MV-4-11 (cell line): ENCODE data around the gene SYP.

Experiments
- DNase-seq: peaks from one replicate; lab custom pipeline; 2025; lab: John Stamatoyannopoulos, UW

Gene SYP

DNA sequence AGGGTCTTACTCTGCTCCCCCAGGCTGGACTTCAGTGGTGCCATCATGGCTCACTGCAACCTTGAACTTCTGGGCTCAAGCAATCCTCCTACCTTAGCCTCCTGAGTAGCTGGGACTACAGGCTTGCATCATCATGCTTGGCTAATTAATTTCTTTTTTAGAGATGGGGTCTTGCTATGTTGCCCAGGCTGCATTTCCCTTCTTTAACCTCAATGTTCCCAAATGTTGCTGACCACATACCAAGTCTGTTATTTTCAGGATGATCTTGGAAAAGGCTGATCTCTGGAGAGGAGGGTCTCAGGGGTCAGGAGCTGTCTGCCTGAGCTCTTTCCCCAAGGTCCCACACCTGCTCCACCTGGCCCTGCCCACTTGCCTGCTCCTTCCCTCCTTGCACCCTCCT is 20.1 kb upstream of the SYP start:
- no peak for DNase-seq

DNA sequence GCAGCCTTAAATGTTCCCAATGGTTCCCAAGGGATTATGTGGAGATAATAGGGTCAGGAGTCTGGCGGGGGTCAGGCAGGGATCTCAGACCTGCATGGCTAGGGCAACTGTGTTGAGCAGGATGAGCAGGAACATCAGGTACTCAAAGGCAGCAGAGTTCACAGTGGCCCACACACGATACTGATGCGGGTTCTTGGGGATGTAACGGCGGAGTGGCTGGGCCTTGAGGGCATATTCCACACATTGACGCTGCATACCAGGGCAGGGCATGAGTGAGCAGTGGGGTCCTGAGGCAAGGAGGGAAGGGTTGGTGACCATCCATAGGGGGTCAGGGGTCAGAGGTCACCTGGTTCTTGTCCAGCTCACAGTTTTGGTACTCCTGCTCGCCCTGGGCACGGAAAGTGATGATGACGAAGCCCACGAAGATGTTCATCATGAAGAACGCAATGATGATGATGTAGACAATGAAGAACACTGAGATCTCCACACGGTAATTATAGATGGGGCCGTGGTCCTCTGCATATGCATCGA is 15.1 kb upstream of the SYP start:
- DNase-seq, result no peak

DNA sequence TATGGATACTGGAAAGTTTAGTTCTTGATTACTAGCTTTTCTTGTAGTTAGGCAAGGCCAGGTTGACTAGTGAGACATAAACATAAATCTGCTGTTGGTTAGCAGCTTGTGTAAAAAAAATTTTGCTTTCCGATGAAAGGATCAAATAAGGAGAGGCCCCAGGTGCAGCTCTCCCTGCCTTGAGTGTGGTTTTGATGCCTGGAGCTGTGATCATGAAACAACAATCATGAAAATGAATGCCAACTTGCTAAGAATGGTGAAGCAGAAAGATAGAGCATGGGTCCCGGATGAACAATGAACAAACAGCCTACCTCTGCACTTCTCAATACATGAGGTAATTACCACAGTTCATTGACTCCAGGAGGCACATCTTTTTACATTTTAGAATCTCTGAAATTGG is 14.4 kb upstream of the SYP start:
- no peak for DNase-seq

DNA sequence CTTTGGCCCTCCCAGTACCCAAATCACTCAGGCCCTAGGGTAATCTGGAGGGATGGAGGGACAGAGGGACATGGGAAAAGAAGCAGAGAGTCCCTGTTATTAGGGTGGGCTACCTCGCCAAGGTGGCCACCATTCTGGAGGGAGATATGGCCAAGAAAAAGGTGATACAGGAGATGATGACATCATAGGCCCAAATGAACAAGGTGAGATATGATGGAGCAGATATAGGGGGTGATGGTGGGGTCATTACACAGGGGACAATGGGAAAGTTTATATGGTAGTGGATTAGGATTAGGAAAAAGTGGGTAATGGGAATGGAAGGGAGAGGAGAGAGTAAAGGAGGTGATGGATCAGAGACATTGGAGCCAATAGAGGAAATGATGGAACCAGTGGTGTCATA is 12.9 kb upstream of the SYP start:
- DNase-seq, result no peak

DNA sequence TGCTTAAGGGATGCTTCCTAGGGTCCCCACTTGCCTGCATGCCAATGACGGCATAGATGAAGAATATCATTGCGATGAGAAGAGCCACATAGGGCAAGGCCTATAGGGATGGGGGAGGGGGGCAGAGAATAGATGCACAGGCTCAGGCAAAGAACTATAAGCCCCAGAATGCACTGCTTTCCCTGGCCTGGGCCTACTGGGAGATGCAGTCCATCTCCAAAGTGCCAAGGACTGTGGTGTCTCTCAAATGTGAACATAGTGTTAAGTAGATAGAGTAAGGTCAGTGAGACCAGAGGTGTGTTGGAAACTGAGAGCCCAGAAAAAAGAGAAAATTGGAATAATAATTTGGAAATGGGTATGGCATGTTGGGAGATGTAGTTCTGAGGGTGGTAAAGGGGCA is 12.2 kb upstream of the SYP start:
- no peak for DNase-seq

DNA sequence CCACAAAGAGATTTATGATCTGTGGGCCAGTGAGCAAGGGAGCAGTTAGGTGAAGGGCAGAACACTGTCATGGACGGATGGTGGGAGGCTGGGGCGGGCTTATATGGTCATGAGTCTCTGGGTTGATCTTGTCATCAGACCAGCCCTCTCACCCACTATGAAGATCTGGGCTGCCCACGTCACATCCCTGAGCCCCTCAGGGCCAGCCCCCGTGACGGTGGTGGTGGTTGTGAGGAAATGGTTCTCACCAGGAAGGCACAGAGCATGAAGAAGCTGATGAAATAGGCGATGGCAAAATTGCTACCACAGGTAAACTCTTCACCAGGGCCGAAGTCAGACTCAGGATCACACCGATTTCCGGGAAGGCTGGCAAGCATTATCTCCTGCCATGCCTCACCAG is 11.1 kb upstream of the SYP start:
- DNase-seq, result no peak

DNA sequence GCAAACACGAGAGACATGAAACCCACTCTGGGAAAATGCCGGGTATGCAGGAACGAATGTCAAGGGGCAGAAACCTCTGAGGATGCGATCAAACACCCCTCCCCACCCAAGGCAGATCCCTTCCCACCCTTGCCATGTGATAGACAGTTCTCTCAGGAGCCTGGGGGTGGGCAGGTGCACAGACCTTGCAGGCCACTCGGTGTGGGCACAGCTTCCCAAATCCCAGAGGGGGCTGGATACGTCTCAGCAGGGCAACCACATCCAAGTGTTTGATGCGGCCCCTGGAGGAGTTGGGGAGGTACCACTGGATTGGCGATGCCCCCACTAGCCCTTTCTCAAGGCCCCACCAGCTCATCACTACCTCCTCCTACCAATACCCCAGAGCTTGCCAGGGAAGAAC is 10.4 kb upstream of the SYP start:
- DNase-seq, result no peak

DNA sequence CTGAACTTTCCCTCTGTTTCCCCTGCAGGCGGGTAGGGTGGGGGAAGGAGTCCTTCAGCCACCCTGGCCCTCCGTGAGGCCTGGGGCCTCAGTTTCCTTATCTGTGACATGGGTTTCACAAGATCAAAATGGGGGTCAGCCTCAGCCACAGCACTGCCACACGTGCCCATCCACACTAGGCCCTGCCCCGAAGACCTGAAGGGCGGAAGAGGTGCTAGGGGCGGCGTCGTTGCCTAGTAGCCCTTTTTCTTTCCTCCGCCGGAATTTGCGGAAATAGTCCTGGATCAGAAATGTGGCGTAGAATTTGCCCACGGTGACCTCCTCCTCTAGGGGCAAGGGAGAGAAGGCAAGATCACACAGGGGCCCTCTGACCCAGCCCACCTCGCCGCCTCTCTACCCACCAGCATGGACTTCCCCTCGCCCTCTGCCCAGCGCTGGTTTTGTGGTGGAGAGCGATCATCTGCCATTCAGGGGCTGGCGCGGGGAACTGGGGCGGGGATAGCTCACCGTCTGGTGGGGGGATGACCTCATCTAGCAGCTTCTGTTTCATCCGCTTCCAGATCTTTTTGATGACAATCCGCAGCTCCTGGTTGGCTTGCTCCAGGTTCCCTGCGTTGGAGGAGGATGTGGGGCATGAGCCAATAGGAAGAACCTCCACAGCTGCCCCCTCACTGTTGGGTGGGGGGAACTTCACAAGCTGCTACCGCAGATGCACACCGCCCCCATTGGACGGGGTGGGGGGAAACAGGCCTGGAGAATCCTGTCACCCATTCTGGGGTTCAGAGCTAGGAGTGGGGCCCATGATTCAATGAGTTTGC is 9.7 kb upstream of the SYP start:
- DNase-seq, result no peak

DNA sequence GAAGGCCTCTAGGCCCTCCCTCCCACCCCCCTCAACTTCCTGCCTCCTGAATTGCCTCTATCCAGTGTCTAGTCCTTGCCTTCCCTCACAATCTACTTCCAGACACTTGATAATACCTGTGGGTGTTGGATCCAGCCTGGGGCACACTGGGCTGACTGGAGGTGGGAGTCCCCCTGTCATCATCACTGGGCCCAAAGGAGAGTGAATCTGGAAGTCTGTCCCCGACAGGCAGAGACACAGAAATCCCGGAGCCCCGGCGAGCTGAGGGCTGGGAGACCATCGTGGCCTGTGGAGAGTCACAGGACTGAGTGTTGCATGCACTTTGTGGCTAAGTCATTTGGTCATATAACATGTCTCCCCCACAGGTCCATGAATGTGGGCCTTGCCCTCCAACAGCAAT is 8.4 kb upstream of the SYP start:
- DNase-seq, result no peak

DNA sequence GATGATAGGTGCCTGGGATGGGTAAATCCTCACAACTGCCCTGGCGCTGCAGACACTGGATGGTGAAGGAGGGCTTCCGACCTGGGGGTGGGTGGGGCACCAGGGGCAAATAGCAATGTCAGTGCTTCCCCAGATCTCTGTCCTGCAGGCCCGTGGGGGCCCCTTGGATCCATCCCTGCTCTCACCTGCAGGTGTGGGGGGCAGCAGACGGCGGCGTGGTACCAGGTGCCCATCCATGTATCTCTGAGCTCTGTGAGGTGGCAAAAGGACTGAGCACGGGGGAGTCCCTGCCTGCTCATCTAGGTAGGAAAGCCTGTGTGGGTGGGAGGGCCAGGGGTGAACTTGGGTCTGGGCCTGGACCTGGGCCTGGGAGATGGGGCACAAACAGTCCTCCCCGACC is 6.5 kb upstream of the SYP start:
- no peak for DNase-seq

DNA sequence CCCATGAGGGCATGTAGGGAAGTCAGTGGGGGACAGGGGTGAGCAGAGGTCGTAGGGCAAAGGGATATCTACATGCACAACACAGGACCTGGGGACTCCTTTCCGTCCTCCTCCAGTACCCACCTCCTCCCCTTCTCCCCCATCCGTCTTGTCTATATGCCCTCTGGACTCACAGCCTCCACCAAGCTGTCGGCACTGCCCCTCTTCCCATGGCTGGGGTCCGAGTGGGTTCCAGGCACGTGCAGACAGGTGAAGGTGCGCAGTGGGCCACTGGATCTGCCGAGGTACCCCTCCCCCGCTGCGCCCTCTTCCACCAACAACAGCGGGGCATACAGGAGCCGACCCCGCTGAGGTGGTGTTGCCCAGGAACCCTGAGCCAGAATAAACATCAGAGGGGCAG is 5.5 kb upstream of the SYP start:
- no peak for DNase-seq

DNA sequence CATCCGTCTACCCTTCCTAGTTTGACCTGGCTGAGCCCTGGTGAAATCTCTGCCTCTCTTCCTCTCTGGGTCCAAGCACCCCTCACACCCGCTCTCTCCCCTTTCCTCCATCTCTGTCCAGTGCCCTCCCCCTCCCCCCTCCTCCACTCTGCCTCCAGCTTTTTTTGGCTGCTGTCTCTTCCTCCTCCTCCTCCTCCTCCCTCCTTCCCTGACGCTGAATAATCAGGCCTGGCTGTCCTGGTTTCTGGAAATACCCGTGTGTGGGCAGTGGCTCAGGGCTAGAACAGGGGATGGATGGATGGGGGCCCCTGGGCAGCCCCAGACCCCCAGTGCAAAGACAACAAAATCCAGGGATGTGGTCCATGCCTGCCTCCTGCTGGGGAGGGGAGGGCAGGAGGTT is 4.7 kb upstream of the SYP start:
- DNase-seq, result no peak

DNA sequence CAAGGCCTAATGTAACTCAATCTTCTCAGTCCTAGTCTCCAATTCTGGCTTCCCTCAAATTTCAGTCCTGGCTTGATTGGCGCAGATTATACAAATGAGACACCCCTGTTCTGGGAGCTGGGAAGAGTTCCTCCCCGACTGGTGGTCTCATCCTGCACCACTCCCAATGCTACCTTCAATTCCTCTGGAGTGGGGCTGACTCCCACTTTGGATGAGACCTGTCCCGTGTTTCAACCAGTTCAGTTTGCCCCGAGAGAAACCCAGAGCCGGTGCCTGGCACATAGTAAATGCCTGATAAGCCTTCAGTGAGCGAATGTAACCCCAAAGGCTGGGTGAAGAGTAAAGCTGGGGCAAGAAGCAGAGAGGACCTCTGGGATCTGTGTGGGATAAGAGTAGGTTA is 4.0 kb upstream of the SYP start:
- no peak for DNase-seq

DNA sequence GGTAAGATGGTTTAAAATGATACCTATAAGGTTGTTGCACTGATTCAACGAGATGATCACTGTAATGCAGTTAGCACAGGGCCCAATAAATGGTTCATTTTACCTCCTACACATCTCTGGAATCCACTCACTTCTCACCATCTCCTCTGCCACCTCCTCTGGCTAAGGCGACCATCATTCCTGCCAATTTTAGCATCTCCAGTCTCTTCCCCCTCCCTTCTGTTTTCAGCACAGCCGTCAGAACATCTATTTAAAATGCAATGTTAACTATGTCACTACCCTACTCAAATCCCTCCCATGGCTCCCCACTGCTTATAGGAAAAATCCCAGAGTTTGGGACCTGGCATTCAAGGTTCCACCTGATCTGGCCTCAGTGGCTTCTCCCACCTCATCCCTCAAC is 3.5 kb upstream of the SYP start:
- DNase-seq, result no peak

DNA sequence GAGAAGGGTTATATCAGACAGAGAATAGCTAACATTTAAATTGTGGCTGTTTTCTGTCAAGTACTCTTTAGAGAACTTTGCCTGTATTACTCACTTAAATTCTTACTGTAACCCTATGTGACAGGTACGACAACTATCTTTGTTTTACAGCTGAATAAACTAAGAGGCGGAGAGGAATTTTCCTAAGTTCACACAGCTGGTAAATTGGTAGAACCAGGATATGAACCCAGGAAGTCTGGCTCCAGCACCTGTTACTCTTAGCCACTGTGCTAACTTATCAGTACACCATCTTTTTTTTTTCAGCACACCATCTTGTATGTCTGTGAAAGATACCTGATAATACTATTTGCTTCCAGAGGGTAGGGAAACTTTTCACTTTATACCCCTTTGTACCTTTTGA is 2.0 kb upstream of the SYP start:
- DNase-seq, result no peak

DNA sequence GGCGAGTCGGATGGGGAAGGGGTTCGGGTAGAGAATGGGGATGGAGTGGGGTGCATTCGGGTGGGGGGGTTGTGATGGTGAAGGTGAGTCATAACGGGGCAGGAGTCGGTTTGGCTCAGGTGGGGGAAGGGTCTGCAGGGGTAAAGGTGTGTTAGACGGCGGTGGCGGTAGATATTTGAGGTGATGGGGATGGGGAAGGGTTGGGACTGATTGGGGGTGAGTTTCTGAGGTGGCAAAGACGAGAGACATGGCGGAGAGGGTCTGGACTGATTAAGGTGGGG is 738 bp downstream of the SYP start:
- no peak for DNase-seq

DNA sequence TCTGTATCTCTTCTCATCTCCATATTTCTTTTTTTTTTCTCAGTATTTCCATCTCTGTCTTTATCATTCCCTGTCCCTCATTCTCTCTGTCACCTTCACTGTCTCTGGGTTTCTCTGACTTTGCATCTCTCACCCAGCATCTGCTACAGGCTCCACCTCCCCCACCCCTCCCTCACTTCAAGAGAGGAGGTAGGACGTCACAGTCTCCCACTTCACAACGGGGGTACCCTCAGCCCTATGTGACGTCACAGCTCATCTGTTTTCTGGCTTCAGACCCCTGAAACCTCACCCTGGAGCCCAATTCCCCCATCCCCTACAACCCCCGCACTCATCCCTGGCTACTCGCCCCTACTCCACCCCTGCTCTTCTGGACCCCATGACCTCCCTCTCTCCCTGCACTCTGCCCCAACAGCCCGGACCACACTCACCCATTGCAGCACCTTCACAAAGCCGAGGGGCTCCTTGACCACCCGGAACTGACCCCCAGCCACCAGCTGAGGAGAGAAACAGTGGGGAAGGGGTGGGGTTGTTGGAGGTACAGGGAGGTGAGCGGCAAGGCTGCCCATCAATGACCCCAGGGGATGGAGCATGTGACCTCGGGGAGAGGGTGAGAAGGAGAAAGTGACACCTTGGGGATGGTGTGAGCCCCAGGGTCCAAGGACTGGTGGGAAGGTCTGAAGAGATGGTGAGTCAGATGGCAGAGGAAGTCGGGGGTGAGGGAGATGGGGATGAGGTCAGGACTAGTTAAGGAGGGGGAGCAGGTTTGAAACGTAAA is 1.3 kb downstream of the SYP start:
- no peak for DNase-seq

DNA sequence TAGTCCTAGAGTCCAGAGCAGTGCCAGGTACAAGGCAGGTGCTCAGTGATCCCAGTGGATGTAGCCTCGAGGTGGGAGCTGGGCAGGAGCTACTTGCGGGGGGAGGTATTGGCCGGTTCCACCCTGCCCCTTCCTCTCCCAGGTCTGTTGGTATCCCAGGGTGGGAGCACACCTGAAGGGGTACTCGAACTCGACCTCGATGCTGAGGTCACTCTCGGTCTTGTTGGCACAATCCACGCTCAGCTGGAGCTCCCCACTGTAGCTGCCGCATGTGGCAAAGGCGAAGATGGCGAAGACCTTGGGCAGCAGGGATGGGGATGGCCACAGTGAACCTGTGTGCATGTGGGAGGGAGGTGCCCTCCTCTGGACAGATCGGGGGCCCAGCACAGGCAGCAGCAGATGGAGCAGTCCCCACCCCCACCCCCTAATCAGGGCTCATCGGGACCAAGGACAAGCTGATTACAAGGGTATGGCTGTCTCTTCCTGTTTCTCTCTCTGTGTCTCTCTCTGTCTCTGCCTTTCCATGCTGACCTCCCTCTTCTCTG is 2.4 kb downstream of the SYP start:
- no peak for DNase-seq

DNA sequence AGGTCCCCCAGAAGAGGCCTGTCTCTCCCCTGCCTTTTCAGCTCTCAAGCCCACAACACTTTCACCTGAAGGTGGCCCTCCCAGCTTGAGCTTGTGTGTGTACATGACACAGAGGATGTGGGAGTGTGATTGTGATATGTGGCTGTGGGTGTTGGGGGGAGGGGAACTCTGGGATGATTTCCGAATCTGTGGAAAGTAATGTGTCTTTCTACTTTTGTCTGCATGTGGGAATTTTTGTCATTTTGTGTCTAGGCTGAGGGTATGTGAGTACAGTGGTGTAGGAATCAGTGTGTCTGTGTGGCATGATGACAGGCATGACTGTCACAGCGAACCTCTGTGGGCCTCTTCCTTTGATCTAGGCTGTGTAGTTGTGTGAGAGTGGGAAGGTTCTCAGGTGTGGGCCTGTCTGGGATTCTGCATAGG is 6.4 kb downstream of the SYP start:
- no peak for DNase-seq

DNA sequence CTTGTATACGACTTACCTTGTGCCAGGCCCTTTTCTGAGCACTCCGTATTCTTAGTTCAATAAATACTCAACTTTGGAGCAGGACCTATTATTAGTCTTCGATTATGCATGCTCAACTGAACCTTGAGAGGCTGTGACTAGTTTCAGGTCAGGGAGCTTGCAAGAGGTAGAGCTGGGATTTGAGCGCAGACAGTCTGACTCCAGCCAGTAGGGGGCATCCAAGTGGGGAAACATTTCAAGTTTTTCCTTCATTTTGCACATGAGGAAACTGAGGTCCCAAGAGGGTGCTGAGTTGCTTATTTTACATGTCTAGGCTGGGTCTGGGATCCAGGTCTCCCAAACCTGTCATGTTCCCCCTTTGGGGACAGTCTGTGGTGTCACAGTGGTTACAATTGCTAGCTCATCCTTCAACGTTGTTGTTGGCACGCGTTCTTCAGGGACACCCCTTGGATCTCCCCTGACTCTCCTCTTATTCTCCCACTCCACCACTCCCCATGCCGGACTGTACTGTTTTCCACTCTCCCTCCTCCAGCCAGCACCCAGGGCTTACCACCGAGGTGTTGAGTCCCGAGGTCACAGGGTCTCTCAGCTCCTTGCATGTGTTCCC is 7.2 kb downstream of the SYP start:
- DNase-seq, result no peak

DNA sequence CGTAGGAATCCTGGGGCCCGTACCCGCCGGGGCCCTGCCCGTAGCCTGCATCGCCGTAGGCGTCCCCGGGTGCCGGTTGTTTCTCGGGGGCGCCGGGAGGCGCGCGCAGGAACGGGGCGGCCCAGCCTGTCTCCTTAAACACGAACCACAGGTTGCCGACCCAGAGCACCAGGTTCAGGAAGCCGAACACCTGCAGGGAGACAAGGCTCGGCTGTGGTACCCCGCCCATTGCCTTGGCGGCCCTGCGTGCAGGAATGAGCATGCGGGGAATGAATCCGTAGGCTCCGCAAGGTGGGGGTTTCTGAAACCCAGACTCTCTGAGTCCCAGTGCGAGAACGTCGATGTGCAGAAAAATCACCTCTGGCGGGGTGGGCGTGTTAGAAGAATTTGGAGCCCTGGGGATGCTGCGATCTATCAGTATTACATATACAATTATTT is 8.4 kb downstream of the SYP start:
- no peak for DNase-seq

DNA sequence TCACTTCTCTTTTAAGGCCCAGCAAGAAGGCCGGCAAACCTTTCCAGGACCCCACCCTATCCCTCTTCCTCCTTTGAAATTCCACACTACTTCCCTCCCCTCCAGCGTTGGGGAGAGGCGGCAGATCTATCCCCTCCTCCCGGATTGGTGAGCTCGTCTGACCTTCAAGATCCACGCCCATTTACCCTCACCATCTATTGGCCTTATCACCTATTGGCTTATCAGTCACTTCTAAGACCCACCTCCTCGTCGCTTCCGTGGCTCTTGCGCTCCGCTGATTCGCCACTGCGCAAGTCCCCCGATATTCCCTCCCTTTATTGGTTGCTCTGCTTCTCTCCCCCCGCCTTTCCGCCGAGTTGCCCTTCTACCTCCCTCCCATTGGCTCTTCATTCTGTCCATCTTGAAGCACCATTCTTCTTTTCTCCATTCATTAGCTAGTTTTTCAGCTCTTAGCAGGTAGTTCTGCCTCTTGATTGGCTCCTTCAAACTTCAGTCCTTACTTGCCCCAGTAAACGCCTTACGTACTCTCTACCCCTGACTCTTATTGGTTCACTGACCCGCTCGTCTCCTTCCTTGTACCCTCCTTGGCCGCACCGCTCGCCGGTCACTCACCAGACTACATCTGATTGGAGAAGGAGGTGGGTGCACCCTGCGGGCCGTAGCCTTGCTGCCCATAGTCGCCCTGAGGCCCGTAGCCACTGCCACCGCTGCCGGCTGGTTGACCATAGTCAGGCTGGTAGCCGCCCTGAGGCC is 9.0 kb downstream of the SYP start:
- DNase-seq, result peak; percentile 100
